HG03159 (cell line): ENCODE results near the gene GLI2.

Experiments used
- ATAC-seq: cut with Tn5 transposase; IDR thresholded peaks from one replicate; pipeline ENCODE4 v1.9.1; 2021; ENCODE audit warnings: mild to moderate bottlenecking, moderate library complexity; ENCODE audit not compliant: unreplicated experiment

The GLI2 gene

DNA sequence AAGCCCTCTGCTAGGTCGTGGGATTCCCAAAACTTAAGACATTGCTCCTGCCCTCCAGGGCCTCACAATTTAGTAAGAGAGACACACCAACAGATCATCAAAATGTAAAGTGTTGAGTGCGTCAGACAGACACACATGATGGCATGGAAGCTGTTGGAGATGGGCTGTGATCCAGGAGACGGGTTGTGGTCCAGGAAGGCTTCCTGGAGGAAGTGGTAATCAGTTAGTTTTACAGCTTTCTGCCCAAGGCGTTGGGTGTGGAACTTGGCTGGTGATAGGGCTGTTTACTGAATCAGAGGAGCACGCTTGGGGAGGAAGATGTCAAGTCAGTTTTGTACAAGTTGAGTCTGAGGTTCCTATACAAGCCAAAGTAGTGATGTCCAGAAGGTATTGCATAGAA lies 24.0 kb upstream of the GLI2 start:
- no peak for ATAC-seq

DNA sequence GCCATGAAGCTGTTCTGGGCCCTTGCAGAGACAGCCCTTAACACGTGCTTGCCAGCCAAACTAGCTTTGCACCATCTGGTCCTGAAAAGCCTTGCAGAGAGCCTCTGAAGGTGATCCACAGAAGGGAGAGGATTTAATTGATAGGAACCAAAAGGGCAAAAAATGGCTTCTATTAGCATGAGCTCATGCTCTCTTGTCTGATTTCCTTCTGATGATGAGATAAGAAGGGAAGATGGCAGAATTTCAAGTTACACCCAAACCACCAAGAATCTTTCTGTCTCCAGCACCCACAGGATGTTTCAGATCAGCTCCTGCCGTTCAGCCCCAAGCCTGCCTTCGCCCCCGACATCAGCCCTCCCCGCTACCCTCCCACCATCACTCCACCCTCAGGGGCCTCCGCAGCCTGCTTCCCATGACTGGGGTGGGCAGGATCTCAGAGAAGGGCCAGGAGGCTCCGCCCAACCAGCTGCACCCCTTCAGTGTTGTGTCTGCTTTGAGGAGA lies 23.4 kb upstream of the GLI2 start:
- no peak for ATAC-seq

GRCh38 chr2:120715353-120715752 lies 20.3 kb upstream of the GLI2 start:
- no peak for ATAC-seq

- ATAC-seq: no peak
These were observed 19.7 kb upstream of the GLI2 start for GRCh38 chr2:120715941-120716340.

DNA sequence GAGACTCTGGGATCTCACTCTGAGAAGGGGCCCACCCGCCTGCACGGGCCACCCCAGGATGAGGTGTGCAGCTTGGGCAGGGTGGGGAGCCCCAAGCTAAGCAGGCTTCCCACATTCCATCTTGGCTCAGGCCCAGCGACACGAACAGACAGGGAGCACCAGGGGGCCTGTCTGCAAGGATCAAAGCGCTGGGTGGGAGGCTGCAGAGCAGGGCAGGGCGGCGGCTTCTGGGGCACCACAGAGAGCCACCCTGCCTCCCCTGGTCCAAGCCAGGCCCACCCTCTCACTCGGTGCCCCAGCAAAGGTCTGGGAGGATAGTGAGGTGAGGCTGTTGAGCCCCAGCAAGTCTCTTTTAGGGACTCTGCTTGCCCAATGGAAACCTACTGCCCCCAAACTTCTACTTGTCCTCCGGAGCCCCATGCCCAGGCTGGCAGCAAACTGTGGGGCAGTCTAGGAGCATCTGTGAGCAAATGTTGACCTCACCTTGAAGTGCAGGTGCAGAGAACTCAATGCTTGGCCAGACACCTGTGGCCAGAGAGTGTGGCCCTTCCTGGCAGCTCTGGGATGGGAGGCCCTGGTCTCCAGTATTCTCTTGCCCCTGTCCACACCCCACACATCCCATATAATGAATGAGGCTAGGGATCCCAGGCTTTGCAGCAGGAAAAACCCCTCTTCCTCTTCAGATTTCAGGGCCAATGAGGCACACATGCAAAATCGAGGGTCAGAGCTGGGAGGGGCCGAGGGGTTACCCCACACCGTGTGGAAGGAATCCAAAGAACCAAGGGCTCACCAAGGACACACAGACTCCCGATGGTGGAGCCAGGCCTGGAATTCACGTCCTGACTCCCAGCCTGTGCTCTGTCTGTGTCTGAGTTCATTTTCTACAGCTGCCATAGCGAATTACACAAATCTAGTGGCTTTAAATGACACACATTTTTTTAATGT lies 18.8 kb upstream of the GLI2 start:
- ATAC-seq: no peak

DNA sequence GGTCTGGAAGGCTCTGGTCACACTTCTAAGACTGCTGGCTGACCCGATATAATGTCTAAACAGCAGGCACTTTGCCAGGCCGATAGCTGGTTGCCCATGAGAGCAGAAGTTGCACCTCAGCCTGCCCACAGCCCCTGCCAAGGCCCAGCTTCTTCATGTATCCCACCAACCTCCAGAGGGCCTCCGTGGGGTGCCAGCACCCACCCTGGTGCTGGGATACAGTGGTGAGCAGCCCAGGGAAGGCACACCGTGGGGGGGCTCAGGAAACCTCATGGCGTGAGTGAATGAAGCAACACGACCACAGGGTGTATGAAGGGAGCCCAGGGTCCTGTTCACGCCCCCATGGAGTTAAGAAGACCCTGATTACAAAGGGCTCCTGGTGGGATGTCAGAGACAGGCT lies 16.2 kb upstream of the GLI2 start:
- no peak for ATAC-seq

DNA sequence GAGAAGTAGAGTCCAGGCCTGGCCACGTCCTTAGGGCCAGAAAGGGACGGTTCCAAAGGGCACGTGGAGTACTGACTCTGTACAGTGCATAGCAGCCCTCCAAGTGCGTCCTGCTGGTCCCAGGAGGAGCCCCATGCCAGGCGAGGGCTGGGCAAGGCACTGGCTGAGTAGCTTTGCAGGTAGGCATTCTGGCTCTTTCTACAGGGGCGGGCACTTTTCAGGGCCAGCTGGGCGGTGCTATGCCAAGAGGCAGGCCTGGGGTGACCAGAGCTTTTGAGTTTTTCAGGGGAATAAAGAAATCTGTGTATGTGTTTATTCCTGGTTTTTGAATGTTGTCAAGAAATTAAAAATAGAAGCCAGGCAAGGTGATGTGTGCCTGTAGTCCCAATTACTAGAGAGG lies 15.4 kb upstream of the GLI2 start:
- no peak for ATAC-seq

DNA sequence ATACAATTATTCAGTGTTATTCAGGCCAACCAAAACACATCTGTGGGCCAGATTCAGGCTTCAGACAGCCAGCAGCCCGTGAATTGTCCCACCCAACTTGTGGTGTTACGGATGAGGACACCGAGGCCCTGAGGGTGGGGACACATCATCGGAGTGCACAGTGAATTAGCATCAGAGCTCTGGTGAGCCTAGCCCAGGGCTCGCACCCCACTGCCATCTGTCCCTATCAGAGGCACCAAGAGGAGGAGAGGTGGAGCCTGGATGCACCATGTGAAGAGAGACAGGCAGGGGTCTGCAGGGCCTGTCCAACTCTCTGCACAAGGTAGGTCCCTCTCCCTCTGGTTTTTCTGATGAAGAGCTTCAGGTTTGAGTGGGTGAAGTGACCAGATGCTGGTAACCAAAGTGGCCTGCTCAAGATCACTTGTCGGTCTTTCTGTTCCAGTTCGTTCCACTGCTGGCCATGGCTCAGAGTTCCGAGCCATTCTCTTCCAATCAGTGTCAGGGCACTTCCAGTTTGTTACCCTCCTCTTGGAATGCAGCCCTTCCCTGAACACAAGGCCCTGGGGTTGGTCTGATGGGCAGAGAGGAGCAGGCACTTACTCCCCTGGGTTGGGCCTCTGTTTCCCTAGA lies 14.8 kb upstream of the GLI2 start:
- no peak for ATAC-seq

- ATAC-seq: no peak
These were observed 13.5 kb upstream of the GLI2 start for GRCh38 chr2:120722246-120722567.

DNA sequence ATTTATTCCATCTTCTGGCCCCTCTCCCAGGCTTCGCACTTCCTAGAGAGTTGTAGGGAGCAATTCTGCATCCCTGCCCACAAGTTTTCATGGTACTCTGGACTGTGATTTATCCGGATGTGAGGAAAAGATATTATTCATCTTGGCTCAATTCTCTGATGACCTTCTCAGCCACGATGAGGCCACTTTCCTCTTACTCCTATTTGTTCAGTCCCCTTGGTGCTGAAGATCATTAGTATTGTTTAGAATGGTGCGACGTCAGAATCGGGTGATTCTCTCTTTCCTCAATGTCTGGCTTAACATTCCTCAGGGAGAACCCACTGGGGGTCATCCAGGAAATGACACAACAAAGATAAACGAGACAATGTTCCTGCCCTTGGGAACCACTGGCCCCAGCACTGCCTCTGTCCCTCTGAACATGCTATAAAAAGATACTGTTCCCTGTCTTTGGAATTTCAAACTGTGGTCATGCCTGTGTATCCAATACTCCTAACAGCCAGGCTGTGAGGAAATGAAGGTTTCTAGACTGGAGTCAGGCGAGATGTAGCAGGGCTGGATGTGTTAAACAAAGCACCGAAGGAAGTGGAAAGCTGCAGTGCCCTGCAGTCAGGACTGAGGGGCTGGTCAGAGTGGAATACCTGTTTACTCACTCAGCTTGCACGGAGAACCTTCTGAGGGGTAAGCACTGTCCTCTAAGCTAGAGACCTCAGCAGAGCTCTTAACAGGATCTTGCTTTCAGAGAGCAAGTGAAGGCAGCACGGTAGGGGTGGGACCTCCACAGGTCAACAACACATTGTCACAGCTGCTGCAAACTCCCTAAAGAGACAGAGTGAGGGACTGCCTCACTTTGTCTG lies 12.9 kb upstream of the GLI2 start:
- ATAC-seq: no peak

DNA sequence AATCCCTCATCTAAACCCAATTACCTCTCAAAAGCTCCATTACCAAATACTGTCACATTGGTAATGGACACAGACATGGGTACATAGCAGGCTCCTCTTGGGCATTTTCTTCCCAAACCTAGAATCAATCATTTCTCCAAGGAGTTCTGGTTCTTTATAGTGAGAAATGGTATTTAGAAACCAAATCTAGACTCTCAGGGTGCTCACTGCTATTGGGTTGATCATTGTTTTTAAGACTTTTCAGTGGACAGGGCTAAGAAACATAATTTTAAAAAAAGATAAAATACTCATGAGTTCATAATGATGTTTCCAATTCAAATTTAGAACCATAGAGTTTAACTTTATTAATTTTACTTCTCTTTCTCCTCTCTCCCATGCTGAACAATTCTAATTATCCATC lies 9.4 kb upstream of the GLI2 start:
- no peak for ATAC-seq

DNA sequence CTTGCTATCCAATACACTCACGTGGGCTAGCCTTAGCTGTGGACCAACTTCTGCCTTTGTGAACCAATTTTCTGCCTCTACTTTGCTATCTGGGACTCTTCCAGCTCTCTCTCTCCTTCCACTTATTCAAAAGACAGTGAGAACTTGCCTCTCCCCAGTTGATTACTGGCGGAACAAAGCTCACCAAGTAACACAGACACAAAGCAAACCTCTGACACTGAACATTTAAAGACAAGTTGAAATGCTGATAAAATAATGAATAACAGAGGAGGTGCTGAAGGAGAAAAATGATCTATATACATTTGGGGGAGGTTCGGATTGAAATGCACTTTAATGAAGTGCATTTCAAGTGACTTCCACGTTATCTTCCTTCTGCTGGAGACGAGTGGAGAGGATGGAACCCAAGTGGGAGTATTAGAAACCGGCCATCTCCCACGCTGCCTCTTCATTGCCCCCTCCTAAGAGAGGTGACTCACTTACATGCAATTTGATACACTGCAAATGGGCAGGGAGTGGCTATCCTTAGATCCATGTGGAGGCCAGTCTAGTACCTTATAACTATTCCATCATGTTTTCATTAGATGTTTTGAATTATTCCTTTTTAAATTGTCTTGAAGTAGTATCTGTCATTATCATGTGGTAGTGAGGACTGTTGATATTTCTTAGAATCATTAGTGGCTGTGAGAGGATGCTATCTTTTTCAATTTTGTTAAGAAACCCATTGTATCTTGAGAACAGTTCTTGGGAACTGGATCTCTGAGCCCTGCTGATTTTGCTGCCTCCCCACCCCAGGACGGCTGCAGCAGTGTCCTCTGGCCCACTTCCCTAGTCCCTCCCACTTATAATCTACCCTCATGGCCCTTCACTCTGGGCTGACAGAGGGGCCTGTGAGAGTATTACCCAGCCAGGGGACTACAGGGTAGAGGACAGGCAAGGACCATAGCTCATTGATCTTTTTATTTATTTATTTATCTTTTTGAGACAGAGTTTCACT lies 6.0 kb upstream of the GLI2 start:
- no peak for ATAC-seq

DNA sequence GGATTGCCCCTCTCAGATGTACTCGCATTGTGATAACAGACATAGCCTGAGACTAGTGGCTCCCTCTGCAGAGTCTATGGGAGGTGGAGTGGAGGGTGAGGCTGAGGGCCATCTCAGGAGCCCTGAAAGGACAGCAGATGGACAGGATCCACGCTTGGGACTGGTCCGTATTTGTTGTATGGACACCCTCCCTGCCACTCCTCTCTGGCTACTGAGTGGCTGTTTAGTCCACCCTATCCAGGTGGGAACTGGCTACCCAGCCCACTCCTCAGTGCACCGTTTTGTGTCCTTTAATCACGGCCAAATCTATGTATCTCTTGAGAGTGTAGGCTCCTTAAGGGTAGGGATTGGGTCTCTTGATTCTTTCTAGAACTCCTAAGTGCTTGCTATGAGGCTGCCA lies 4.5 kb upstream of the GLI2 start:
- ATAC-seq: no peak

GRCh38 chr2:120732506-120733237 lies 3.0 kb upstream of the GLI2 start:
- ATAC-seq: no peak

GRCh38 chr2:120733238-120733932 lies 2.3 kb upstream of the GLI2 start:
- no peak for ATAC-seq

- ATAC-seq: no peak
These were observed 577 bp upstream of the GLI2 start for GRCh38 chr2:120734930-120735651.

DNA sequence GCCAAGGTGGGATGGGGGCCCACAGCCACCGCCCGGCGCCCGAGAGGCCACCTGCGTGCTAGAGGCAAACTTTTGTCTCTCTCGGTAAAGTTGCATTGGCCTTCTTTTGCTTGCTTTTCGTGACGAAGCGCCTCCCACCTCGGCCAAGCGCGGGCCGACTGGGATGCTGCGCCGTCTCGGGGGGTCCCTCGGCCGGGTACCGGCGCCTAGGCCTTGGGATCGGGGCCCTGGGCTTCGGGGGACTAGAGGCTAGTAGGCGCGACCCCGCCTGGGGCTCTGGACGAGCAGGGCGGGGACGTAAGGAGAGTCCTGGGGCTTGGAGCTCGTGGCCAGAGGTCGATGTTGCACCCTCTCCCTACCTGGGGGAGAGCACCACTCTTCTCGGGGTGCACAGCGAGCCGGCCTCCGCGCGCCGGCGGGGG lies 545 bp downstream of the GLI2 start:
- ATAC-seq: no peak

- no peak for ATAC-seq
These were observed 1.1 kb downstream of the GLI2 start for GRCh38 chr2:120736624-120737339.
